Naive thymus-derived CD8-positive, alpha-beta T cell (primary cell): Measurements from ENCODE around the gene DIP2C. TPM values are rescaled to one million over a fixed set of nuclear protein-coding genes. Genes with fewer than 3 reads are reported as not detected.

Experiments
- ATAC-seq, 2 donors: fragments of 150-1000 bp; cut with Tn5 transposase in 1 of 2; sonication (Bioruptor Pico), chemical (Tn5 transposase) in 1 of 2; 1 replicate in 1 of 2; 2 replicates in 1 of 2; pipeline ENCODE4 v1.10.0; 2021; ENCODE audit warnings: mild to moderate bottlenecking in 2 of 2, moderate library complexity in 2 of 2
- POLR2A ChIA-PET: fragments of 350-600 bp; sonication (Branson Sonifier 250); formaldehyde crosslinking; loops from one replicate; lab custom pipeline; 2021; ENCODE audit warnings: antibody characterized with exemption; lab: Charles Lee
- DNase-seq, 10 donors: peaks; one replicate each; pipeline versions ENCODE4 v3.0.0 to v3.0.0-alpha.2; 2020 to 2022
- H3K27ac Mint-ChIP-seq, 10 donors: one replicate each; pipeline ENCODE4 v1.8.0; 2020 to 2022; ENCODE audit warnings: mild to moderate bottlenecking in 10 of 10, mixed read lengths in 10 of 10, moderate library complexity in 4 of 10, inconsistent platforms in 1 of 10
- H3K27me3 Mint-ChIP-seq, 5 donors: one replicate each; pipeline ENCODE4 v1.8.0; 2021 to 2022; ENCODE audit warnings: mixed read lengths in 5 of 5
- H3K36me3 Mint-ChIP-seq, 3 donors: one replicate each; pipeline ENCODE4 v1.8.0; 2020 to 2022; ENCODE audit warnings: mixed read lengths in 3 of 3, mild to moderate bottlenecking in 2 of 3, inconsistent platforms in 1 of 3
- H3K4me1 Mint-ChIP-seq, 4 donors: one replicate each; pipeline ENCODE4 v1.8.0; 2021 to 2022; ENCODE audit warnings: mixed read lengths in 4 of 4
- H3K4me3 Mint-ChIP-seq, 10 donors: one replicate each; pipeline ENCODE4 v1.8.0; 2020 to 2022; ENCODE audit warnings: mild to moderate bottlenecking in 10 of 10, mixed read lengths in 10 of 10, moderate library complexity in 6 of 10, inconsistent platforms in 1 of 10
- H3K9me3 Mint-ChIP-seq, 9 donors: one replicate each; pipeline ENCODE4 v1.8.0; 2020 to 2022; ENCODE audit warnings: mixed read lengths in 9 of 9, mild to moderate bottlenecking in 3 of 9, inconsistent platforms in 1 of 9, moderate library complexity in 1 of 9
- polyA plus RNA-seq, 3 donors: library from polyadenylated mRNA; unstranded; fragments of 300-500 nt; fragmentation: Illumina TruSeq; gene quantifications; one replicate each; pipeline ENCODE4 v1.2.3, GENCODE V29; 2021
- total RNA-seq, 8 experiments: library from RNA in 2 of 8; stranded (reverse) in 2 of 8; gene quantifications; one replicate each; pipeline ENCODE4 v1.2.3 and lab custom pipeline; 2021 to 2026

The DIP2C gene
- total and polyA plus RNA-seq, 5 experiments from 2014 or later: 0.32 to 3.9 (median 1.2) TPM

DNA sequence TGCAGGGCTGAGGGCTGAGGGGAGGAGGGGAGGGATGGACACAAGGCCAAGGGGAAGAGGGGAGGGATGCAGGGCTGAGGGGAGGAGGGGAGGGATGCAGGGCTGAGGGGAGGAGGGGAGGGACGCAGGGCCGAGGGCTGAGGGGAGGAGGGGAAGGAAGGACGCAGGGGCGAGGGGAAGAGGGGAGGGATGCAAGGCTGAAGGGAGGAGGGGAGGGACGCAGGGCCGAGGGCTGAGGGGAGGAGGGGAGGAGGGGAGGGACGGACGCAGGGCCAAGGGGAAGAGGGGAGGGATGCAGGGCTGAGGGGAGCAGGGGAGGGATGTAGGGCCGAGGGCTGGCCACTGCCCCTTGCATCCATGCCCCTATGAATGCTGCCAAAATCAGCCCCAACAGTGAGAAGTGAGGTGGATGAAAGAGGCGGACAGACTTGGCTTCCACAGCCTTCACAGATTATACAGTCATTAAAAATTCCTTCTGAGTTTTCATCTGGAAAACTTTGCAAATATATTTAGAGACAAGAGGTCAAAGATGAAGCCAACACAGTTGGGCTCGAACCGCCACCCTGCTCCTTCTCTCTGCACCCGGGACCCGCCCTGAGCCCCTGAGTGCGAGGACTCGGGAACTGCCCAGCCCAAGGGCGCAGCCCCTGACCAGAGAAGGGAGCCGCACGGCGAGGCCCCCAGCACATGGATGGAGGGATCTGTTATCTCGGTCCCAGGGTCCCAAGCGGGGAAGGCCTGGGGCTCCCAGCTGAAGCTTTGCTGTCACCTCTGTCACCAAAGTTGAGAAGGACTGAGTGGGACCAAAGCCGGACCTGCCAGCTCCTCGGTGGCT lies 65.8 kb downstream of the DIP2C start:
- H3K4me1 Mint-ChIP-seq: peaks cover 8 to 15% (median 9%) of the 10 kb centered on the region in 4 donors
- POLR2A ChIA-PET: no interaction called here
- no peak overlapping the region for H3K4me3 Mint-ChIP-seq
- peaks cover 0 to 2% (median 0%) of the 10 kb centered on the region in 3 donors for H3K36me3 Mint-ChIP-seq
- no peaks in the 10 kb centered on the region for H3K9me3 Mint-ChIP-seq
- no peak for ATAC-seq
- DNase-seq: no peak
- no peak overlapping the region for H3K27ac Mint-ChIP-seq
- H3K27me3 Mint-ChIP-seq: peaks cover 9 to 78% (median 44%) of the 10 kb centered on the region in 5 donors

DNA sequence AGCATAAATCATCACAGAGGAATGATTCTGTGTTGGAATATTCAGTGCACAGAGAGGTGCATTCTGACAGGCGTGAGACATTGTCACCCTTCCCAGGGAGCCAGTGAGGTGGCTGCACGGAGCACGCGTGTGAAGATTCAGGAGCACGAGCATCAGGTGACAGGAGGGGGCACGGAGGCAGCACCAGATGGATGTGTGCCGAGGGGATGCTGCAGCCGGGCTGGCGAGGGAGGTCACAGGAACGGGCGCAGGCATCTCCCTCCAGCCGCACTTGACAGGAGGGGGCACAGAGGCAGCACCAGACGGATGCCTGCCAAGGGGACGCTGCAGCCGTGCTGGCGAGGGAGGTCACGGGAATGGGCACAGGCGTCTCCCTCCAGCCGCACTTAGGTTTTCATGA lies 66.5 kb downstream of the DIP2C start:
- Mint-ChIP-seq H3K4me1 (peaks cover 8 to 15% (median 9%) of the 10 kb centered on the region in 4 donors), H3K27ac (no peak overlapping the region), H3K4me3 (no peak overlapping the region), H3K27me3 (peaks cover 9 to 74% (median 39%) of the 10 kb centered on the region in 5 donors), H3K36me3 (peaks cover 0 to 2% (median 0%) of the 10 kb centered on the region in 3 donors), H3K9me3 (no peaks in the 10 kb centered on the region)
- DNase-seq (no peak), ATAC-seq (no peak)
- POLR2A ChIA-PET: no interaction called here

DNA sequence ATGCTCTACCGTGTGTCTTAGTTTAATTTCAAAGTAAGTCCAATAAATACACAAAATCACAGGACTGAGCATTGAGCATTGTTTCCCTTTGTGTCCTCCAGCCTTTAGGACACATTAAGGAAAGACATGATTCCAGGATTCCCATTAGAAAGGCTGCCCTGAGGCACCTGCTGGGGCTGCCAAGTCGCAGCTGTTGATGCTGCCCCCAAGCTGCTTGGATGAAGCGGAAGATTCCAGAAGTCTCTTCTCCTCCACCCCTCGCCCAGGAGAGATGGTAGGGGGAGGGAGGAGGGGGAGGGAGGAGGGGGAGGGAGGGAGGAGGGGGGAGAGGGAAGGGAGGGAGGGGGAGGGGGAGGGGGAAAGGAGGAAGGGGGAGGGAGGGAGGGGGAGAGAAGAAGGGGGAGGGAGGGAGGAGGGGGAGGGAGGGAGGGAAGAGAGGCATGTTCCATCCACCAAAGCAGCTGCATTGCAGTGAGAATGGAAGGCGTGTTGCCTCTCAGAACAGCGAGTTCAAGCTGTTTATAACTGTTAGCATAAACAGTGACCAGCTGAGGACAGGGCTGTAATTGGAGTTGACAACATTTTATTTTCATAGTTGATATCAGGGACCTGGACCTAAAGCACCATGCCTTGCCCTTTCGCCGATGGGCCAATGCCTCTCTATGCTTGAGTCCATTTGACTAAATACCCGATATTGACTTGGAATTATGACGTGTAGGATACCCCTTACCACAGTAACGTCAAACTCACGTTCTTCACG lies 67.3 kb downstream of the DIP2C start:
- Mint-ChIP-seq H3K9me3 (no peaks in the 10 kb centered on the region), H3K27ac (peak overlapping the region in 1 of 10 donors; percentile 59), H3K4me3 (no peak overlapping the region), H3K27me3 (peaks cover 15 to 77% (median 45%) of the 10 kb centered on the region in 5 donors), H3K4me1 (peaks cover 8 to 15% (median 9%) of the 10 kb centered on the region in 4 donors), H3K36me3 (peaks cover 0 to 2% (median 0%) of the 10 kb centered on the region in 3 donors)
- no peak for DNase-seq
- POLR2A ChIA-PET: no interaction called here
- ATAC-seq: no peak

DNA sequence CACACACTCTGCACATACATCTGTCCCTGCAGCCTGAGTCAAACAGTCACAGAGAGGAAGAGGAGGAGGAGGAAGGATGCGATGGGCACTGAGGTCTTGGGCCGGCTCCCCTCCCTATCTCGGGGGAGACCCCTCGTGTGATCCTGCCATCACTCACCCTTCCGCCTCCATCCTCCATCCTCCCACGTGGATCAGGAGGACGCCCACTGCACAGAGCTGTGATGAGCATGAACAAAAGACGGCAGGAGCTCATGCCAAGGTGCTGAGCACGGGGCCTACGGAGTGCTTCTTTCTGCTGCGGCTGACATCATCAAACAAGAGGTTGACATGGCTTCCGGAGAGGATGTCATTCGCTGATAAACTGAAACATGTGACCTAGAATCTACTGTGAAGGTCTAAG lies 68.0 kb downstream of the DIP2C start:
- peaks cover 8 to 15% (median 9%) of the 10 kb centered on the region in 4 donors for H3K4me1 Mint-ChIP-seq
- no peak overlapping the region for H3K27ac Mint-ChIP-seq
- H3K27me3 Mint-ChIP-seq: peaks cover 18 to 83% (median 49%) of the 10 kb centered on the region in 5 donors
- H3K36me3 Mint-ChIP-seq: peaks cover 0 to 2% (median 0%) of the 10 kb centered on the region in 3 donors
- ATAC-seq: no peak
- no peak for DNase-seq
- no peaks in the 10 kb centered on the region for H3K9me3 Mint-ChIP-seq
- POLR2A ChIA-PET: no interaction called here
- no peak overlapping the region for H3K4me3 Mint-ChIP-seq

DNA sequence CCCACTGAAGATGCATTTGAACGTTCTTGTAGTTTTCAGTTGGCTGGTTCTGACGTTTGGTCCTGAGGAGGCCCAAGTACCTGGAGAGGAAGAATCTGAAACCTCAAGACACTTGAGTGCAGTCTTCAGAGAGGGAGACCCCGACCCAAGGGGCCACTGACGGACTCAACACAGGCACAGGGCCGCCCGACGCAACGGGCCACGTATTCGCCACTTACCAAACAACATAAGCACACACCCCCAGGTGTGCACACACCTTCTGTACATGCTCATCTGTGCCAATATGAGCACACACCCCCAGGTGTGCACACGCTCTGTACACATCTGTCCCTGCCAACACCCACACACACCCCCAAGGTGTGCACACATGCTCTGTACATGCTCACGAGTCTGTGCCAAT lies 68.5 kb downstream of the DIP2C start:
- DNase-seq (no peak), ATAC-seq (no peak)
- Mint-ChIP-seq H3K9me3 (no peaks in the 10 kb centered on the region), H3K4me1 (peaks cover 8 to 15% (median 9%) of the 10 kb centered on the region in 4 donors), H3K36me3 (peaks cover 0 to 2% (median 0%) of the 10 kb centered on the region in 3 donors), H3K27ac (no peak overlapping the region), H3K27me3 (peaks cover 18 to 83% (median 50%) of the 10 kb centered on the region in 5 donors), H3K4me3 (no peak overlapping the region)
- POLR2A ChIA-PET: no interaction called here

DNA sequence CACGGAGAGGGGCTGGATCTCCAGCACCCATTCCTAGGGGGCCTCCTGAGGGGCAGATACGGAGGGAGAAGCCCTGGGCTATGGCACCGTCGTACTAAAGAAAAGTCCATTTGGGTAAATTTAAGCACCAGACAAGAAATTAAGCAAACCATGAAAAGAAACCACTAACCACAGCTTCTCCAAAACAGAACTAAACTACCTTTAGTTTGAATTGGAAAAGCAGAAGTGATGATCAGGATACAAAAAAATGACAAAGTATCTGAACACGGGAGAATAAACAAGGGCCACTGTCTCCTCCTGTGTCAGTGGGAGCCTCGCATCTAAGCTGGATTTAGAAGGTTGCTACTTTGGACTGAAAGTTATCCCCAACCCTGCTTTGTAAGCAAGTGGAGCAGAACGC lies 69.1 kb downstream of the DIP2C start:
- H3K4me3 Mint-ChIP-seq: no peak overlapping the region
- peaks cover 8 to 15% (median 9%) of the 10 kb centered on the region in 4 donors for H3K4me1 Mint-ChIP-seq
- H3K27me3 Mint-ChIP-seq: peaks cover 18 to 78% (median 49%) of the 10 kb centered on the region in 5 donors
- DNase-seq (no peak), ATAC-seq (no peak)
- H3K36me3 Mint-ChIP-seq: peaks cover 0 to 2% (median 0%) of the 10 kb centered on the region in 3 donors
- POLR2A ChIA-PET: no interaction called here
- H3K27ac Mint-ChIP-seq: no peak overlapping the region
- H3K9me3 Mint-ChIP-seq: no peaks in the 10 kb centered on the region

DNA sequence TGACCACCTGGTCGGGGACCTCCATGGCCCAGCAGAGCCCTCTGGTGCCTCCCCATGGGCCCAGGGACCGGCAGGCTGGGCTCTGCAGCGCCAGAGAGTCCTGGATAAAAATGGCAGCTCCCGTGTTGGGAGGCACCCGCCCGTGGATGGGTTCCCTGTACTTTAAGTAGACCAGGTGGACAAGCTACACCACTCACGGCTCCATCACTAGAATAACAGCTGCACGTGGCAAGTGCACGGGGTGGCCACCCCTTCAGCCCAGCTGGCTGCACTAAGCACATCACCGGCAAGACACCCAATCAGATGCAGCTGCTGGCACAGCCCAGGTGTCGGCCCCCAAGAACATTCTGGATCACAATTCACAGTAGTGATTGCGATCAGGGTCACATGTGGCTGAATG lies 69.8 kb downstream of the DIP2C start:
- peaks cover 0 to 2% (median 0%) of the 10 kb centered on the region in 3 donors for H3K36me3 Mint-ChIP-seq
- H3K27ac Mint-ChIP-seq: no peak overlapping the region
- POLR2A ChIA-PET: no interaction called here
- H3K4me1 Mint-ChIP-seq: peaks cover 8 to 15% (median 9%) of the 10 kb centered on the region in 4 donors
- H3K27me3 Mint-ChIP-seq: peaks cover 18 to 74% (median 49%) of the 10 kb centered on the region in 5 donors
- ATAC-seq (no peak), DNase-seq (no peak)
- no peaks in the 10 kb centered on the region for H3K9me3 Mint-ChIP-seq
- H3K4me3 Mint-ChIP-seq: no peak overlapping the region

DNA sequence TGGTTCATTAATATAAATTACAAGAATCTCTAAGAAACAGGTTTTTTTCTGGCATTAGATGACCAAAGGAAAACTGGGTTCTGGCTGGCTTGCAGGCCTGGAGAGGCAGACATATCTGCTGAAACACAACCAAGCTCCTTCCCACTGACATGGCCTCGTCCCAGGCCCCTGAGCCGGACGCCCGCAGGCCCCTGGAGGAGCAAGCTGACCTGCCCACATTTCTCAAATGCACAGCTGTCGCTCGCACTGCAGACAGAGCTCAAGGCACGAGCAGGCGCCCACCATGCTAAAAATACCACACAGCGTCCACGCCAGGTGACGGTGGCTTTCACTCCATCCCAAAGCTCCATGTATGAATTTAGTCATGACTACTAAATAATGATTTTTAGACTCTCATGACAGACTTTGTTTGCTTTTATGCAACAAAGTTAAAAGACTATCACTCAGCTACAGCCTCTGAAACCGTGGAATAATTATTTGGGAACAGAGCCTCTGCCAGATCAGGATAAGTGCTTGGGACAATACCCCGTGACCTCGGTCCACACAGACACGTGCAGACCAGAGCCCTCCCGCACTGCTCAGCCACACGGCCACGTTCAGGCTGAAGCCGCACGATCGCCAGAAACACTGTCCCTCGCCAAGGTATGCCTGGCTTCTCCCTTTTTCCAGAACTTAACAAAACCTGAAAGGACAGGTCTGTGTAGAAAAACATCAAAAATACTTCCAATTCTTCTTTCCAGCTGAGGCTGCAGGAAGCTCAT lies 71.1 kb downstream of the DIP2C start:
- peaks cover 8 to 15% (median 9%) of the 10 kb centered on the region in 4 donors for H3K4me1 Mint-ChIP-seq

DNA sequence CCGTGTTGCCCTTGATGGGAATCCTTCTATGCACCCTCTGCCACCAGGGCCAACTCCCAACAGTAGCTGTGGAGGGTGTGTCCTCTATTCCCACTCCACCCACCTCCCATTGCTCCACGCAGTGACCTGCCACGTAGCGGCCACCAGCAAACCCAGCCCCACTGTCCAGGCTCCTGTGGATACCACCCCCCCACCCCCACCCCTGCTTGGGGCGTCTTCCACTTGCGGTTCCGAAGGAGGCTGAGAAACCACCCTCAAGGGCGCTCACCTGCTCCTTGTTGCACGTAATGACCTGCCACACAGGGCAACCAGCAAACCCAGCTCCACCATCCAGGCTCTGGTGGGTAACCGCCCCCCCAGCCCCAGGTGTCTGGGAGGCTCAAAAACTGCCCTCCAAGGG lies 72.0 kb downstream of the DIP2C start:
- no peak for DNase-seq
- peaks cover 0 to 2% (median 0%) of the 10 kb centered on the region in 3 donors for H3K36me3 Mint-ChIP-seq
- no peak for ATAC-seq
- H3K27me3 Mint-ChIP-seq: peaks cover 17 to 56% (median 39%) of the 10 kb centered on the region in 5 donors
- peaks cover 6 to 15% (median 9%) of the 10 kb centered on the region in 4 donors for H3K4me1 Mint-ChIP-seq
- no peaks in the 10 kb centered on the region for H3K9me3 Mint-ChIP-seq
- no peak overlapping the region for H3K4me3 Mint-ChIP-seq
- POLR2A ChIA-PET: no interaction called here
- H3K27ac Mint-ChIP-seq: no peak overlapping the region

More for the DNA sequence above, 71.1 kb downstream of the DIP2C start:
- Mint-ChIP-seq H3K27ac (peak overlapping the region in 1 of 10 donors; percentile 80), H3K9me3 (no peaks in the 10 kb centered on the region), H3K27me3 (peaks cover 18 to 65% (median 45%) of the 10 kb centered on the region in 5 donors), H3K4me3 (no peak overlapping the region), H3K36me3 (peaks cover 0 to 2% (median 0%) of the 10 kb centered on the region in 3 donors)
- POLR2A ChIA-PET: no interaction called here
- no peak for ATAC-seq
- no peak for DNase-seq

DNA sequence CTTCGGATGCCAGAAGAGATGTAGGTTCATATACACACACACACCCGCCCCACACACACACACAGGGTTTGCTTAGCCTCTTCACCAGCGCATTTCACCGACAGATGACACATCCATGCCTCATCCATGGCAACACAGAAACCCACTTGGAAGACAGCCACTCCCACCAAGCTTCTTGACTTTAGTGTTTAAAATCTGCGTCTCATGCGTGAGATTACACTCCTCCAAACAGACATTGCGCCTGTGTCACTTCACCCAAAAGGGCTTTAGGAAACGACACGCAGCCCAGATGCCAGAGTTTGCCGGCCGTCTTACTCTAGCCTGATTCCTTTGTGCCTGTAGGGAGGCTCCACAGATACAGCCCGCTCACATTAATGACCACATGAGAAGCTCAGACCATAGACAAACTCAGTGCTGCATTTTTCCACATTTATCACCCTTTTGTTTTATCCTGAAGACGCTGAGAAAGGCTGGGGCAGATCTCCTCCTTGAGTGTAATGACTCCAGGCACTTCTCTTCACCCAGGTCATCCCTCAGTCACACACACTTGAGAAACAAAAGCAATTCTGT lies 73.8 kb downstream of the DIP2C start:
- ATAC-seq (no peak), DNase-seq (no peak)
- H3K27ac Mint-ChIP-seq: no peak overlapping the region
- no peaks in the 10 kb centered on the region for H3K9me3 Mint-ChIP-seq
- peaks cover 13 to 39% (median 27%) of the 10 kb centered on the region in 5 donors for H3K27me3 Mint-ChIP-seq
- POLR2A ChIA-PET: no interaction called here
- no peak overlapping the region for H3K4me3 Mint-ChIP-seq
- H3K4me1 Mint-ChIP-seq: peaks cover 4 to 10% (median 9%) of the 10 kb centered on the region in 4 donors
- no peaks in the 10 kb centered on the region for H3K36me3 Mint-ChIP-seq

DNA sequence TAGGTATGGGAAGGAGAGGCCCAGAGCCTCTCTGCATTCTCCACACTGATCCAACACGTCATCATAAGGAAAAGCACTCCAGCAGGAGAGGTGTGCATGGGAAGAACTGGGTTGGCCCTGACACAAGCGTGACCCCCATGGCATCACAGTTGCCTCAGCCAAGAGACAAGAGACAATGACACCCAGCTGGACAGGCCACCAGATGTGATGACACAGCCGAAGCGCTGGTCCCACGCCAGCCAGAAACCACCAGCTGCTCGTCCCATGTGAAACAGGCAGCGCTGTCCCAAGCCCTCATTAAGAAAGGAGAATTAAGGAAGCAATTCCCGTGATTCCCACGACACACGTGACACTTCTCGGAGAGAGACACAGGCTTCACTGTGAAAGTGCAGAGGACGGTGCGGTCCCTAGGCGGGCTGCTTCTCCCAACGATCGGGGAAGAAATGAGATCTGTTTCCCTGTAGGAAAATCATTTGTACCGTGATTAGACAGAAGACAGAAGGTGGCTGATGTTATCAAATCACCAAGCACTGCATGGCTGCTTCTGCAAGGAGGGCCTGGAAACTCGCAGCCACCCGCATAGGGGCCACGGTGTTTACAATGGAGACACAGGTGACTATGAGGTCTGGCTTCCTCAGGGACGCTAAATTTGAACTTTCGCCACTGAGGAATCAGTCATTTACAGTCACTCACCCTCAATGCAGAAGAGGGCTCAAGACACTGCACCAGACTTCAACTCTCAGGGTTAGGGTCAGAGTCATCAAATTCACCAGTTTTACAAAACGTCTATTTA lies 74.5 kb downstream of the DIP2C start:
- DNase-seq (no peak), ATAC-seq (no peak)
- Mint-ChIP-seq H3K27ac (no peak overlapping the region), H3K27me3 (peaks cover 12 to 33% (median 24%) of the 10 kb centered on the region in 5 donors), H3K9me3 (no peaks in the 10 kb centered on the region), H3K4me1 (peaks cover 2 to 3% (median 3%) of the 10 kb centered on the region in 4 donors), H3K36me3 (no peaks in the 10 kb centered on the region), H3K4me3 (no peak overlapping the region)
- POLR2A ChIA-PET: no interaction called here
